ENCODE measurements around the gene STK32C. TPM values are rescaled to one million over a fixed set of nuclear protein-coding genes. Genes with fewer than 3 reads are reported as not detected.

STK32C gene
- total and polyA plus RNA-seq, 2 of the 4 experiments (the other 2 are of a cell fraction) = 5.0 to 8.3 TPM

GRCh38 chr10:132350391-132350790, 42.6 kb upstream of the STK32C start:
- Histone ChIP-seq H3K9ac (ENCODE audit: low read depth, low read length) (no peak overlapping the region), H3K9me3 (ENCODE audit: control insufficient read depth, insufficient read depth, low read length) (no peaks in the 10 kb centered on the region), H4K5ac (ENCODE audit: low read depth, low read length) (no peak overlapping the region), H3K9me1 (ENCODE audit: insufficient read depth, low read length) (no peaks in the 10 kb centered on the region), H2BK120ac (ENCODE audit: low read depth, low read length) (no peak overlapping the region), H4K91ac (ENCODE audit: insufficient read depth, low read depth, low read length) (no peak overlapping the region), H3K4ac (ENCODE audit: low read depth, low read length) (no peak overlapping the region), H4K20me1 (ENCODE audit: insufficient read depth, low read length) (no peaks in the 10 kb centered on the region; the same call in 1 of the 2 replicates), H3K14ac (replicated peaks; ENCODE audit: low read depth, low read length) (no peak overlapping the region), H2AK9ac (replicated peaks; ENCODE audit: low read depth, low read length, poor library complexity) (no peak overlapping the region), H3K27ac (ENCODE audit: insufficient read depth, low read length) (no peak overlapping the region), H2BK5ac (ENCODE audit: low read depth, low read length, poor library complexity, severe bottlenecking) (no peak overlapping the region), H3K4me2 (ENCODE audit: low read depth, low read length) (no peak overlapping the region), H3K27me3 (ENCODE audit: control insufficient read depth, insufficient read depth, low read length) (no peaks in the 10 kb centered on the region), H3K79me1 (ENCODE audit: low read depth in 1 of 2, low read length in 2 of 2) (no peaks in the 10 kb centered on the region), H3K18ac (ENCODE audit: low read depth, low read length) (no peak overlapping the region), H3K56ac (ENCODE audit: extremely low read depth, insufficient read depth, low read length) (no peak overlapping the region), H3K36me3 (ENCODE audit: control insufficient read depth, insufficient read depth, low read length) (peaks cover 7% of the 10 kb centered on the region; the same call in 1 of the 2 replicates), H4K8ac (ENCODE audit: low read depth in 2 of 2, low read length in 2 of 2) (no peak overlapping the region), H3K23ac (ENCODE audit: low read depth, low read length) (no peak overlapping the region), H2BK20ac (ENCODE audit: low read depth, low read length) (no peak overlapping the region), H2AK5ac (ENCODE audit: low read depth, low read length) (no peak overlapping the region), H2BK15ac (ENCODE audit: low read depth, low read length) (no peak overlapping the region), H3K4me1 (ENCODE audit: control insufficient read depth, insufficient read depth, low read length) (no peaks in the 10 kb centered on the region), H3K4me3 (ENCODE audit: insufficient read depth, low read depth, low read length) (no peak overlapping the region), H2AFZ (replicated peaks; ENCODE audit: low read length, poor library complexity) (peak overlapping the region; percentile 32)
- in situ Hi-C loops (cut with MboI; ENCODE audit: low sequenced_read_pairs) (no loop called here), dilution Hi-C loops (cut with HindIII; ENCODE audit: low sequenced_read_pairs, unreplicated experiment) (no loop called here), intact Hi-C loops (cut with micrococcal nuclease) (no loop called here)
- TF ChIP-seq BHLHE40 (IDR thresholded peaks at IDR 0.05; ENCODE audit: low read depth, low read length) (no peak), CTCF (conservative IDR thresholded peaks at IDR 0.05; ENCODE audit: low read depth, low read length) (no peak), CEBPB (IDR thresholded peaks at IDR 0.05; ENCODE audit: low read depth, low read length) (no peak), MAZ (IDR thresholded peaks at IDR 0.05; ENCODE audit: borderline replicate concordance, low read depth, low read length) (no peak), SMC3 (IDR thresholded peaks at IDR 0.05; ENCODE audit: low read depth, low read length) (no peak), RFX5 (IDR thresholded peaks at IDR 0.05; ENCODE audit: low read depth, low read length) (no peak), CHD1 (IDR thresholded peaks at IDR 0.05; ENCODE audit: low read depth, low read length) (no peak), MAFK (IDR thresholded peaks at IDR 0.05; ENCODE audit: low read depth, low read length) (no peak), USF2 (IDR thresholded peaks at IDR 0.05; ENCODE audit: low read depth, low read length) (no peak)
- ChIA-PET POLR2A (ENCODE audit: unreplicated experiment) (no interaction called here), CTCF (no interaction called here)
- no TSS peak for BruUV-seq (replicated peaks)
- no peak for DNase-seq
- no peak for ATAC-seq (ENCODE audit: low read depth)
- WGBS, 2 experiments (ENCODE audit: extremely low coverage in 2 of 2, insufficient read length in 1 of 2) = no CpG with 5 or more reads among the region's 11 CpGs
